GM21786 (cell line): ENCODE measurements around the gene BCL3.
"Not testable (repeated sequence)": the region's sequence is repeated elsewhere in the genome, so short reads cannot be mapped to it uniquely, and the experiment has no call there.

Experiments used
- ATAC-seq: cut with Tn5 transposase; IDR thresholded peaks from one replicate; pipeline ENCODE4 v1.9.1; 2021; ENCODE audit not compliant: unreplicated experiment

BCL3 gene, protein sequence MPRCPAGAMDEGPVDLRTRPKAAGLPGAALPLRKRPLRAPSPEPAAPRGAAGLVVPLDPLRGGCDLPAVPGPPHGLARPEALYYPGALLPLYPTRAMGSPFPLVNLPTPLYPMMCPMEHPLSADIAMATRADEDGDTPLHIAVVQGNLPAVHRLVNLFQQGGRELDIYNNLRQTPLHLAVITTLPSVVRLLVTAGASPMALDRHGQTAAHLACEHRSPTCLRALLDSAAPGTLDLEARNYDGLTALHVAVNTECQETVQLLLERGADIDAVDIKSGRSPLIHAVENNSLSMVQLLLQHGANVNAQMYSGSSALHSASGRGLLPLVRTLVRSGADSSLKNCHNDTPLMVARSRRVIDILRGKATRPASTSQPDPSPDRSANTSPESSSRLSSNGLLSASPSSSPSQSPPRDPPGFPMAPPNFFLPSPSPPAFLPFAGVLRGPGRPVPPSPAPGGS

DNA sequence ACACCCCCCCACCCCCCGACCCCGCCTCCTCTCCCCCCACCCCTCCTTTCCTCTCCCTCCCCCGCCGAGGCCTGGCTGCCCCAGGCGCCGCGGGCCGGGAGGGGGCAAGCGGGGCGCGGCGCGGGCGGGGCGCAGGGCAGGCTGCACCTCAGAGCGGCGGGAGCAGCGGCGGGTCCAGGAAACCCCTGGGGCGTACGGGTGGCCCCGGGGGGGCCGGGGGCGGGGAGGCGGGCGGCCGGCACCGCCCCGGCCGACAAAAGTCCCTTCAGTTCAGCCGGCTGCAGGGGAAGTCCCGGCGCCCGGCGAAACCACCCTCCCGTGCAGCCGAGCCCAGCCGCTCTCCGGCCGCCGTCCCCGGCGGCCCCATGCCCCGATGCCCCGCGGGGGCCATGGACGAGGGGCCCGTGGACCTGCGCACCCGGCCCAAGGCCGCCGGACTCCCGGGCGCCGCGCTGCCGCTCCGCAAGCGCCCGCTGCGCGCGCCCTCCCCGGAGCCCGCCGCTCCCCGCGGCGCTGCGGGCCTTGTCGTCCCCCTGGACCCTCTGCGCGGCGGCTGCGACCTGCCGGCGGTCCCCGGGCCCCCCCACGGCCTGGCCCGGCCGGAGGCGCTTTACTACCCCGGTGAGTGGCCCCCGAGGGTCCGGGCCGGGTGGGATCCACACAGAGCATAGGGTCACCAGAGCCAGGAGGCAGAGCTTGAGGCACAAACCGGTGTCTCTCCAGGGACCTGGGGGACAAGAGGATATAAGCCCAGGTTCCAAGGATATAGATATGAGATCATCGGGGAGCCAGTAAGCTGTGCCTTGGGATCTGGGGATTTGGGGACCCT, at the start of gene BCL3:
Gene BCL3, plus strand, starts transcription at position 283 of the 829 bp plus-strand sequence. Its CDS starts 83 bp downstream, at position 366.
- ATAC-seq: peak; percentile 37

- ATAC-seq: no peak
Observed at GRCh38 chr19:44700547-44700946, 48.0 kb upstream of the BCL3 start.

- ATAC-seq: no peak
Observed at GRCh38 chr19:44701228-44701627, 47.3 kb upstream of the BCL3 start.

- ATAC-seq: no peak
Observed at GRCh38 chr19:44702551-44703176, 45.8 kb upstream of the BCL3 start.

- no peak for ATAC-seq
Observed at GRCh38 chr19:44703336-44704078, 45.0 kb upstream of the BCL3 start.

- ATAC-seq: no peak
Observed at GRCh38 chr19:44704982-44705381, 43.5 kb upstream of the BCL3 start.

GRCh38 chr19:44705502-44706010, 43.0 kb upstream of the BCL3 start:
- no peak for ATAC-seq

GRCh38 chr19:44706506-44707236, 41.8 kb upstream of the BCL3 start:
- ATAC-seq: no peak

GRCh38 chr19:44707794-44708193, 40.7 kb upstream of the BCL3 start:
- no peak for ATAC-seq

GRCh38 chr19:44708940-44709339, 39.6 kb upstream of the BCL3 start:
- ATAC-seq: no peak

DNA sequence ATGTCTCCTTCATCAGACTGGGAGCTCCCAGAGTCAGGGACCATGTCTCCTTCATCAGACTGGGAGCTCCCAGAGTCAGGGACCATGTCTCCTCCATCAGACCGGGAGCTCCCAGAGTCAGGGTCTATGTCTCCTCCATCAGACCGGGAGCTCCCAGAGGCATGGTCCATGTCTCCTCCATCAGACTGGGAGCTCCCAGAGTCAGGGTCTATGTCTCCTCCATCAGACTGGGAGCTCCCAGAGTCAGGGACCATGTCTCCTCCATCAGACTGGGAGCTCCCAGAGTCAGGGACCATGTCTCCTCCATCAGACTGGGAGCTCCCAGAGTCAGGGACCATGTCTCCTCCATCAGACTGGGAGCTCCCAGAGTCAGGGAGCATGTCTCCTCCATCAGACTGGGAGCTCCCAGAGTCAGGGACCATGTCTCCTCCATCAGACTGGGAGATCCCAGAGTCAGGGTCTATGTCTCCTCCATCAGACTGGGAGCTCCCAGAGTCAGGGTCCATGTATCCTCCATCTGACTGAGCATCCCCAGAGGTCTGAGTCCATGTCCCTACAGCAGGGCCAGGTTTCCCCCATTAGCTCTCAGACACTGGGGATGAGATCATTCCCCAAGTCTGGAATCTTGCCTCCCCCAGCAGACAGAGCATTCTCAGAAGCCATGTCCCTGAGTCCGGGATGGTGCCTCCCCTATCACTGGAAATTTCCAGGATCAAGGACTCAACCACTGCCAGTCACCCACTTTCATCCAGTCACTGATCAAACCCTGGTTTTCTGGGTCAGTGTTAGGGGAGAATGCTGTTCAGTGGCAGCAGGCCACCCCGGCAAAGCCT, 38.9 kb upstream of the BCL3 start:
- ATAC-seq: not testable (repeated sequence)

DNA sequence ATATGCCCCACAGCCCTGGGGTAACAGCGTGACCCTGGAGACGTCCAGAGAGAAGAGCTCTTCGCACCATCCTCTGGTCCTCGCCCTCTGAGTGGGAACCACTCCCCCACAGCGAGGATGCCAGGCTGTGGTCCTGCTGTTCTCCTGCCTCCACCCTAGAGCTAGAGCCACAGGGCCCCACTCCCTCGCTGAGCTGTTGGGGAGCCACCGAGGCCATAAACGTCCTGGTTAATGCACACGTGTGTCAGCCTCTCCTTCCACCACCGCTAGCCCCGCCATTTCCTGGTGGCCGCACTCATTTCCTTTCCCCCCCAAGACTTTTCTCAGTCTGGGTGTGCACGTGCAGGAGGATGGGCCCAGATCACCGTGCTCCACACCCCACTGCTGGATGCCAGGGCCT, 38.0 kb upstream of the BCL3 start:
- no peak for ATAC-seq

GRCh38 chr19:44712864-44713515, 35.5 kb upstream of the BCL3 start:
- no peak for ATAC-seq

DNA sequence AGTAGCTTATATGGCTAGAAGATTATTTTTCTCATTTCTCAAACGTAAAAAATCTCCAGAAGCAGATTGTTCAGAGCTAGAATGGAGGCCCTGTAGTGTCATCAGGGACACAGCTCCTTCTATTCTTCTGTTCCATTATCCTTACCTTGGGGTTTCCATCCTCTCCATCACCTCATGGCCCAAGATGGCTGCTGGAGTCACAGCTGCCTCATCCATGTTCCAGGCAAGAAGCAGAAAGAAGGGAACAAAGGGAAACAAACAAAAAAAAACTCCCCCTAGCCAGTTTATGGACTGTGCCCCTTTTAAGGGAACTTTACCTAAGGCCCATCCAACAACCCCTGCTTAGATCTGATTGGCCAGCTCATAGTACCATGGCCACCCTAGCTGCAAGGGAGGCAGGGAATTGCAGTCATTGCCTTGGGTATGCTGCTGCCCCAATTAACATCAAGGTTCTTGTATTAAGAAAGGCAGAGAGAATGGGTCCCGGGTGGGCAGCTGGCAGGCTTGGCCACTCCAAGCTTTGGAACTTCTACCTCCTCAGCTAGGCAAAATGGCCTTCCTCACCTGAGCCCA, 33.8 kb upstream of the BCL3 start:
- ATAC-seq: no peak

- ATAC-seq: no peak
Observed at GRCh38 chr19:44717603-44718002, 30.9 kb upstream of the BCL3 start.

- no peak for ATAC-seq
Observed at GRCh38 chr19:44718441-44719261, 29.9 kb upstream of the BCL3 start.

GRCh38 chr19:44719262-44719701, 29.2 kb upstream of the BCL3 start:
- ATAC-seq: no peak
